AML-193 (cell line): ENCODE data around the gene ATE1.
"Not testable (repeated sequence)": the region's sequence is repeated elsewhere in the genome, so short reads cannot be mapped to it uniquely, and the experiment has no call there.

ENCODE experiments used
- DNase-seq, 2 experiments: peaks; one replicate each; lab custom pipeline; 2025; lab: John Stamatoyannopoulos, UW

ATE1 gene

DNA sequence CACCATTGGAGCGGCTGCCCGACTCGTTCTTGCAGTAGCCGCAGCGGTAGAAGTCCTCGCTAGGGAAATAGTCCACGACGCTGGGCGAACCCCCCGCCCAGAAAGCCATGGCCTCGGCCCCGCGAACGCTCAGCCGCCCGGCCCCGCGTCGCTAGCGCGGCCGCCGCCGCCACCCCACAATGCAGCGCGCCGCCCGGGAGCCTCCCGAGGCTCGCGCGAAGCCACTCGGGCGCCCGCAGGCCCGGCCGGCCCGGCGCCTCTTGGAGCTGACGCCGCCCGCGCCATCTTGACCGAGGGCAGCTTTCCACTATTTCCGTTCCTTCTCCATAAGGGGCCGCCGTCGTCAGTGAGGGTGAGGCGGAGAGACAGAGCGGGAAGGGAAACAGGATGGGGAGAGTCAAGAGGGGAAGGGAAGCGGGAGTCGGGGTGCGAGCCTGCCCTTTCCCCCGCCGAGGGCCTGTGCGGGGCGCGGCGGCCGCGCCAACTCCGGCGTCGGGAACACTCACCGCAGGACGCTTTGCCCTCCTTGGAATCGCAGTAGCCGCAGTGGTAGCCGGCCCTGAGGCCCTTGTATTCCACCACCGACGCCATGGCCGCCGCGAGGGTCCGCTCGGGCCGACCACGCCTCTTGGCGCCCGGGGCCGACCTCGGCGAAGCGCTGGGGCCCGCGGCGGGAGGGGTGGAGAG, at the start of gene ATE1:
ATE1 (minus strand) TSS at position 191 of the 687 bp plus-strand sequence; CDS start at position 109, 82 bp downstream.
- DNase-seq, result peak; percentile 80 to 81

GRCh38 chr10:121976607-121977006, 48.8 kb upstream of the ATE1 start:
- no peak for DNase-seq

DNA sequence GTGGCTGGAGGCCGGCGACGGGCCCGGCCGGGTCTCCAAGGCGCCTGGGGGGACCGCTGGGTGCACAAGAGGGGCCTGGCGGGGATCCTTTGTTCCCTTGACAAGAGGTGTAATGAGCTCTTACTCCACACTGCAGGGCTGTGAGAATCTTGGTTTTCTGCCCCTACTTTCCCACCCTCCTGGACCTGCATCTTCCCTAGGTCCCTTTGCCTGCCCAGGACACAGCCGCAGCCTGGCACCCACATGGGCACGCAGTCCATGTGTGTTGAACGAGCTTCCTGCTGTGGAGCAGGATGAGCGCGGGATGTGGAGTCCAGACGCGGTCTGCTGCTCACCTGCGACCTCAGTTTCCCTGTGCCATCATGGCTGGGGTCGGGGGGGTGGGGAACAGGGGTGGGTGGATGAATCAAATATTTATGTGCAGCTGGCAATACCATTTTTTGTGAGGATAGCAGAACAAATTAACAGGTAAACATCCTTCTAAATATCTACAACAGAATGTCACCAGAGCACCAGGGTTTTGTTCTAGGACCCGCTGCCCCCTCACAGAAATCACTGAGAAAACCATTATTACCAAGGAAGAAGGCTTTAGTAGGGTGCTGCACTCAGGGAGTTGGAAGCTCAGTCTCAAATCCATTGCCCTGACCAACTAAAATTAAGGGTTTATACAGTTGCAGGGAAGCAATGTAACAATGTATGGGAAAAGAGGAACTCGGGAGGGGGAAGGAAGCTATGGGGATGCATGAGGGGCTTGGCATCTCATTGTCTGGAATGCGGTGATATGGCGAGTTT, 47.7 kb upstream of the ATE1 start:
- DNase-seq, result no peak

- DNase-seq, result peak; percentile 55 to 62
Observed at GRCh38 chr10:121974535-121975294, 46.9 kb upstream of the ATE1 start, which contains the start of gene NSMCE4A. NSMCE4A (minus strand) TSS chr10:121975217; CDS start chr10:121975165, 52 bp downstream.

DNA sequence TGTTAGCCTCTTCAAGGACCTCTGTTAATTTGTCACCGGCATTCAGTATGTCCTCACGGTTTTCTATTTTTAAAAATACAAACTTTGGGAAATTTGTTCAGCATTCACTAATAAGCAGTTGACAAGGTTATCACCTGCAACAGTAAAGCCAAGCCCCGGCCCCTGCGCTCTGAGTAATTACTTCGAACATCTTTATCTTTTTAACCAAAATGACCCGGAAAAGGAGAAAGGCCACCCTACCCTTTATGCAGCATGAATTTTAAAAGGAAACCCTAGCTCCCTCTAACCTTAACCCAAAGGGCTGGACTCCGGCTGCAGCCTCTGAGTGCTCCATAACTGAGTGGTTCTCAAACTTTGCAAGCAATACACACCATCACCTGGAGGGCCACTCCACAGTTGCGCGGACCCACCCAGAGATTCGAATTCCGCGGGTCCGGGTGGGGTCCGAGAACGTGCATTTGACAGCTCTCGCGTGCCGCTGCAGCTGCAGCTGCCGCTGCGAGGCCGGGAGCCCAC, 46.2 kb upstream of the ATE1 start:
- DNase-seq, result no peak

DNA sequence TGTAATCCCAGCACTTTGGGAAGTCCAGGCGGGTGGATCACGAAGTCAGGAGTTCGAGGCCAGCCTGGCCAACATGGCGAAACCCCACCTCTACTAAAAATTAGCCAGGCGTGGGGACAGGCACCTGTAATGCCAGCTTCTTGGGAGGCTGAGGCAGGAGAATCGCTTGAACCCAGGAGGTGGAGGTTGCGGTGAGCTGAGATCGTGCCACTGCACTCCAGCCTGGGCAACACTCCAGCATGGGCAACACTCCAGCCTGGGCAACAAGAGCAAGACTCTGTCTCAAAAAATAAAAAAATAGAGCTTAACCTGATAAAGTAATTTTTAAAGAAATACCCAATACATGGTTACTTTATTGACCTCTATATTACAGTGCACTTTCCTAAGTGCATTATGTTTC, 41.3 kb upstream of the ATE1 start:
- DNase-seq, result not testable (repeated sequence)

- no peak for DNase-seq
Observed at GRCh38 chr10:121965996-121966395, 38.2 kb upstream of the ATE1 start.

DNA sequence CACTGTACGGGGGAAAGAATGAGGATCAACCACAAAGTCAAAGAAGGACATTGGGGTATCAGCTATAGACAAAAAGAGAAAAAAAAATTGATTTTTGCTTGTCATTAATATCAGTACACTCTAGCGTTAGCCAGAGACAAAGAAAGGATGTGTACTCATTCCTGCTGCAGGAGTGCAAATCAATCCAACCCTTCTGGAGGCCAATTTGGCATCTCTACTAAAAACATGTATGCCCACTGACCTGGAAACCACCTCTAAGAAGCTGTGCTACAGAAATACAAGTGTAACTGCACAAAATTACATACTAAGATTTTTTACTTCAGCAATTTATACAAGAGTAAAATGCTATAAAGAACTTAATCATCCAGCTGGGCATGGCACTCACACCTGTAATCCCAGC, 33.6 kb upstream of the ATE1 start:
- DNase-seq, result no peak

DNA sequence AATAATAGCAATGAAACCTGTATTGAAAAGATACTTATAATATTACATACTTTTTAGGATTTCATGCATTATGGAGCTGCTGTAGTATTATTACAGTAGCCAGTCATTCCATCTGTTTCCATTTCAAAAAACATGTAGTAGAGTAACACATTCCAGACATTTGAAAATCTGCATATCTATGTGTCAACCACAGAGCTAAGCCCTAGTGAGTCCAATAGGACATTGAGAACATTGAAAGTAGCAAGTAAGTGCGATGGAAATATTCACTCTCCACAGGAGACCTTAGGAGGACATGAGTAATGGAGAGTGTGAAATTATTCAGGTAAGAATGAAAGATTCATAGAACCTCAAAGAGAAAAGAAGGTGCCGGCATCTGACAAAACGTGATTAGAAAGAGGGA, 31.8 kb upstream of the ATE1 start:
- no peak for DNase-seq

- DNase-seq, result no peak
Observed at GRCh38 chr10:121956111-121957061, 28.6 kb upstream of the ATE1 start.

DNA sequence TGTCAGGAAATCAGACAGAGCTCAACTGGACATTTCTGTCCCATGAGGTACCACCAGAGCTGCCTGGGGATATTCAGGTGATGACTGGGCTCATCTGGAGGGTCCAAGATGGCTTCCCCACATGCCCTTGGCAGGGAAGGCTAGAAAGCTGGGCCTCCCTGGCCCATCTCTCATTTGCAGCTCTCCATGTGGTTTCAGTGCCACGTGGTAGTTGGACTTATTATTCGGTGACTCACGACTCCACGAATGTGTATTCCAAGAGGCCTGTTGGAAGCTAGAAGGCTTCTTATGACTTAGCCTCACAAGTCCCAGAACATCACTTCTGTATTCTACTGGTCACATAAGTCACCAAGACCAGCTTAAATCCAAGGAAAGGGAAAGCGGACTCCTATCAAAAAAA, 24.4 kb upstream of the ATE1 start:
- no peak for DNase-seq

DNA sequence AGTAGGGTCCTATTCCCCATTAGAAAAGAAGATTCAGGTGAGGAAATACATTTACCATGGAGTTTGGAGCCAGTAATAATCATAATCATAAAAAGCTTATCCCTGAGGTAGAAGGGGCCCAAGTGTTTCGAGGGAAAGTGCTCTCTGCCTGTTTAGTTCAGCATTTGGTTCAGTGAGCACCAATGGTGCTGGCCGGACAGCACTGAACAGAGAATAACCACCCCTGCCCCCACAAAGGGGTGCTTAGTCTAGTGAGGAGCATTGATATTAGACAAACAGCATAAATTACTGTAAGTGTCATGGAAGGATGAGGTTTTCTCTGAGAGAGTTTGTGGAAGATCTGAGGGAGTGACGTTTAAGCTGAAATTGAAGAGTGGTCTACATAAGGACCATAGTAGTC, 21.6 kb upstream of the ATE1 start:
- no peak for DNase-seq

- no peak for DNase-seq
Observed at GRCh38 chr10:121949049-121949448, 21.2 kb upstream of the ATE1 start.

- no peak for DNase-seq
Observed at GRCh38 chr10:121947343-121948330, 19.8 kb upstream of the ATE1 start.

GRCh38 chr10:121942749-121943416, 15.1 kb upstream of the ATE1 start:
- DNase-seq, result peak; percentile 73 to 74

DNA sequence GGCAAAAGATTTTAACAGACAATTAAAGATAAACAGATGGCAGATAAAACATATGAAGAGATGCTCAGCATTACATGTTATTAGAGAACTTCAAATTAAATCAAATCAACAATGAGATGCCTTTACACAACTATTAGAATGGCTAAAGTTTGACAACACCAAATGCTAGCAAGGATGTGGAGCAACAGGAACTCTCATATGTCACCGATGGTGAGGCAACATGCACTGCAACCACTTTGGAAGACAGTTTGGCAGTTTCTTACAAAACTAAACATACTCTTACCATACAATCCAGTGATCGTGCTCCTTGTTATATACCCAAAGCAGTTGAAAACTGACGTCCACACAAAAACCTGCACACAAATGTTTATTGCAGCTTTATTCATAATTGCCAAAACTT, 13.7 kb upstream of the ATE1 start:
- peak; percentile 18 to 33 for DNase-seq

DNA sequence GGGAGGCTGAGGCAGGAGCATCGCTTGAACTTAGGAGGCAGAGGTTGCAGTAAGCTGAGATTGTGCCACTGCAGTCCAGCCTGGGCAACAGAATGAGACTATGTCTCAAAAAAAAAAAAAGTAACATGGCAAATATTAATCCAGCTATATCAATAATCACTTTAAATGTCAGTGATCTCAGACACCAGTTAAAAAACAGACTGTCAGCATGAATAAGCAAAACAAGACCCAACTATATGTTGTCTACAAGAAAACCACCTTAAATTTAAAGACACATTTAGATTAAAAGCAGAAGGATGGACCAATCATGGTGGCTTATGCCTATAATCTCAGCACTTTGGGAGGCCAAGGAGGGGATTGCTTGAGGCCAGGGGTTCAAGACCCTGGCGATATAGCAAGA, 8.5 kb upstream of the ATE1 start:
- DNase-seq, result no peak

DNA sequence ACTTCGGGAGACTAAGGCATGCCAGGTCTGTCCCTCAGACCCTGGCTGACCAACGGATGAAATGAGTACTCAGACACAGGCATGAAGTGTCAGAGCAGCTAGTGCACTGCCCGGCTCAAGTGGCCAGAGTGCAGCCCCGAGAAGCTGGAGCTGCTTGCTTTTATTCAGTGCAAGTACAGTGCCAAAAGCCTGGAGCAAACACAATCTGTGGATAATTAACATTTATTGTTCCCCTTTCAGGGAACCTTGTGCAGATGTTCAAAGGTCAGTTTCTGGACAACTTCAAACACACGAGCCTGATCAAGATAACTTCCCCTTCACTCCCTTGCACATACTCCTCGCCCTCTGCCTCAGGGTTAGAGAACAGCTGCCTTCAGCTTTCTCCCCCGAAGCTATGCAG, 7.9 kb upstream of the ATE1 start:
- peak; percentile 47 to 58 for DNase-seq
